ENCODE results near the gene NUBP2. TPM values are rescaled to one million over a fixed set of nuclear protein-coding genes. Genes with fewer than 3 reads are reported as not detected.

Gene NUBP2
- total RNA-seq, 1 donor from 2014 or later: 82.9 TPM

- FAIRE-seq (no peak), DNase-seq (ENCODE audit: low read depth) (no peak)
- H3K36me3 ChIP-seq (ENCODE audit: control insufficient read depth, insufficient read depth, low read length): peaks cover 47% of the 10 kb centered on the region
- TF ChIP-seq CTCF (IDR thresholded peaks at IDR 0.05; ENCODE audit: insufficient read depth, low read length, severe bottlenecking): no peak
- no peak overlapping the region for H3K4me3 ChIP-seq (ENCODE audit: low read depth, low read length)
- no peaks in the 10 kb centered on the region for H3K27me3 ChIP-seq (ENCODE audit: control insufficient read depth, insufficient read depth, low read length)
These were observed 17.8 kb upstream of the NUBP2 start for GRCh38 chr16:1764971-1765370.

GRCh38 chr16:1765826-1766225 is 16.9 kb upstream of the NUBP2 start:
- FAIRE-seq (no peak), DNase-seq (ENCODE audit: low read depth) (no peak)
- no peak for TF ChIP-seq CTCF (IDR thresholded peaks at IDR 0.05; ENCODE audit: insufficient read depth, low read length, severe bottlenecking)
- Histone ChIP-seq H3K27me3 (ENCODE audit: control insufficient read depth, insufficient read depth, low read length) (no peaks in the 10 kb centered on the region), H3K4me3 (ENCODE audit: low read depth, low read length) (no peak overlapping the region), H3K36me3 (ENCODE audit: control insufficient read depth, insufficient read depth, low read length) (peaks cover 44% of the 10 kb centered on the region)

- Histone ChIP-seq H3K4me3 (ENCODE audit: low read depth, low read length) (no peak overlapping the region), H3K27me3 (ENCODE audit: control insufficient read depth, insufficient read depth, low read length) (no peaks in the 10 kb centered on the region), H3K36me3 (ENCODE audit: control insufficient read depth, insufficient read depth, low read length) (peaks cover 44% of the 10 kb centered on the region)
- FAIRE-seq (no peak), DNase-seq (ENCODE audit: low read depth) (no peak)
- TF ChIP-seq CTCF (IDR thresholded peaks at IDR 0.05; ENCODE audit: insufficient read depth, low read length, severe bottlenecking): no peak
These were observed 16.5 kb upstream of the NUBP2 start for GRCh38 chr16:1766231-1766630.

GRCh38 chr16:1766701-1767100 is 16.1 kb upstream of the NUBP2 start:
- DNase-seq (ENCODE audit: low read depth): no peak
- Histone ChIP-seq H3K36me3 (ENCODE audit: control insufficient read depth, insufficient read depth, low read length) (peaks cover 44% of the 10 kb centered on the region), H3K27me3 (ENCODE audit: control insufficient read depth, insufficient read depth, low read length) (no peaks in the 10 kb centered on the region), H3K4me3 (ENCODE audit: low read depth, low read length) (no peak overlapping the region)
- no peak for TF ChIP-seq CTCF (IDR thresholded peaks at IDR 0.05; ENCODE audit: insufficient read depth, low read length, severe bottlenecking)
- FAIRE-seq: no peak

GRCh38 chr16:1767116-1767994 is 15.4 kb upstream of the NUBP2 start:
- no peak for TF ChIP-seq CTCF (IDR thresholded peaks at IDR 0.05; ENCODE audit: insufficient read depth, low read length, severe bottlenecking)
- FAIRE-seq: no peak
- H3K36me3 ChIP-seq (ENCODE audit: control insufficient read depth, insufficient read depth, low read length): peaks cover 44% of the 10 kb centered on the region

More at GRCh38 chr16:1767116-1767994, 15.4 kb upstream of the NUBP2 start:
- DNase-seq (ENCODE audit: low read depth): no peak
- H3K4me3 ChIP-seq (ENCODE audit: low read depth, low read length): no peak overlapping the region
- H3K27me3 ChIP-seq (ENCODE audit: control insufficient read depth, insufficient read depth, low read length): no peaks in the 10 kb centered on the region

Data from bronchial epithelial cell (primary cell).